ENCODE measurements around the gene LYPD1. TPM values are rescaled to one million over a fixed set of nuclear protein-coding genes. Genes with fewer than 3 reads are reported as not detected.
"Not testable (repeated sequence)": the region's sequence is repeated elsewhere in the genome, so short reads cannot be mapped to it uniquely, and the experiment has no call there.

The LYPD1 gene
- total RNA-seq, 1 donor from 2014 or later: 1.1 TPM

DNA sequence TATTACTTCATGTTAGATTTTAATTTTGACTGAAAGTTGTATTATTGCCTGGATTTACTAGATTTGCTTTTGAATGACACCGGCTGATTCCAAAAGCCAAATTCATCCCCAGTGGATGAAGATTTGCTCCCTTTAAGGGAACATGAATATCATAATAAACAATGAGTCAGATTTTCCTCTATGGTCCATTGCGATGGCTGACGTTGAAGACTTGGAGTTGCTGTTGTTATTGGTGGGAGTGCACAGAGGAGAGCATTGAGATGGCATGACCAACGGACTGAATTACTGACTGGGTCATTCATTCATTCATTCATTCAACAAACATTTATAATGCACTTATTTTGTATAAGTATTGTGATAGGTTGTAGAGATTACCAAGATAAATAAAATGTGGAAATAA lies 33.4 kb upstream of the LYPD1 start:
- H3K27me3 Mint-ChIP-seq (ENCODE audit: unreplicated experiment): no peaks in the 10 kb centered on the region
- no peak for DNase-seq
- no peaks in the 10 kb centered on the region for H3K9me3 Mint-ChIP-seq (ENCODE audit: unreplicated experiment)
- H3K27ac Mint-ChIP-seq (ENCODE audit: unreplicated experiment): no peak overlapping the region
- no peaks in the 10 kb centered on the region for H3K4me1 Mint-ChIP-seq (ENCODE audit: low read depth, unreplicated experiment)
- TF ChIP-seq, protein P1, sequence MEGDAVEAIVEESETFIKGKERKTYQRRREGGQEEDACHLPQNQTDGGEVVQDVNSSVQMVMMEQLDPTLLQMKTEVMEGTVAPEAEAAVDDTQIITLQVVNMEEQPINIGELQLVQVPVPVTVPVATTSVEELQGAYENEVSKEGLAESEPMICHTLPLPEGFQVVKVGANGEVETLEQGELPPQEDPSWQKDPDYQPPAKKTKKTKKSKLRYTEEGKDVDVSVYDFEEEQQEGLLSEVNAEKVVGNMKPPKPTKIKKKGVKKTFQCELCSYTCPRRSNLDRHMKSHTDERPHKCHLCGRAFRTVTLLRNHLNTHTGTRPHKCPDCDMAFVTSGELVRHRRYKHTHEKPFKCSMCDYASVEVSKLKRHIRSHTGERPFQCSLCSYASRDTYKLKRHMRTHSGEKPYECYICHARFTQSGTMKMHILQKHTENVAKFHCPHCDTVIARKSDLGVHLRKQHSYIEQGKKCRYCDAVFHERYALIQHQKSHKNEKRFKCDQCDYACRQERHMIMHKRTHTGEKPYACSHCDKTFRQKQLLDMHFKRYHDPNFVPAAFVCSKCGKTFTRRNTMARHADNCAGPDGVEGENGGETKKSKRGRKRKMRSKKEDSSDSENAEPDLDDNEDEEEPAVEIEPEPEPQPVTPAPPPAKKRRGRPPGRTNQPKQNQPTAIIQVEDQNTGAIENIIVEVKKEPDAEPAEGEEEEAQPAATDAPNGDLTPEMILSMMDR (IDR thresholded peaks at IDR 0.05; ENCODE audit: partially characterized antibody, unreplicated experiment): no peak
- H3K36me3 Mint-ChIP-seq (ENCODE audit: unreplicated experiment): no peaks in the 10 kb centered on the region
- no peak overlapping the region for H3K4me3 Mint-ChIP-seq (ENCODE audit: unreplicated experiment)

DNA sequence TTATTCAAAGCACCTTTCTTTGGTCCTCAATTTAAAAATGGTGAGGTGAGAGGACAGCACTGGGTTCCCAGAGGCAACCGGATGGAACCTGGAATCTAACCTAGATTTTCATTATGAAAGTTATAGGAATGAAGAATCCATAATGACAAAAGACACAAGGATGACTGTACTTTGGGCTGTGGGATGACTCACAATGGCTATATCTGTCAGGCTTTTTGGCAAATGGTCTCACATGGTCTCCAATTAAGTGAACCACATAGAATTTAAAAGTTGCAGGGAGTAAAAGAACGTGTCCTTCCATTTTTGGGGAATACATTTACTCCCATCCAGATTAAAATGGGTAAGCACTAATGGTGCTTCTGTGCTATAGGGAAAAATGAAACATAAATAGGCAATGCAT lies 31.8 kb upstream of the LYPD1 start:
- no peaks in the 10 kb centered on the region for H3K4me1 Mint-ChIP-seq (ENCODE audit: low read depth, unreplicated experiment)
- H3K9me3 Mint-ChIP-seq (ENCODE audit: unreplicated experiment): no peaks in the 10 kb centered on the region
- TF ChIP-seq, protein P1 (IDR thresholded peaks at IDR 0.05; ENCODE audit: partially characterized antibody, unreplicated experiment): no peak
- no peak overlapping the region for H3K4me3 Mint-ChIP-seq (ENCODE audit: unreplicated experiment)
- no peak for DNase-seq
- no peaks in the 10 kb centered on the region for H3K36me3 Mint-ChIP-seq (ENCODE audit: unreplicated experiment)
- no peaks in the 10 kb centered on the region for H3K27me3 Mint-ChIP-seq (ENCODE audit: unreplicated experiment)
- no peak overlapping the region for H3K27ac Mint-ChIP-seq (ENCODE audit: unreplicated experiment)

DNA sequence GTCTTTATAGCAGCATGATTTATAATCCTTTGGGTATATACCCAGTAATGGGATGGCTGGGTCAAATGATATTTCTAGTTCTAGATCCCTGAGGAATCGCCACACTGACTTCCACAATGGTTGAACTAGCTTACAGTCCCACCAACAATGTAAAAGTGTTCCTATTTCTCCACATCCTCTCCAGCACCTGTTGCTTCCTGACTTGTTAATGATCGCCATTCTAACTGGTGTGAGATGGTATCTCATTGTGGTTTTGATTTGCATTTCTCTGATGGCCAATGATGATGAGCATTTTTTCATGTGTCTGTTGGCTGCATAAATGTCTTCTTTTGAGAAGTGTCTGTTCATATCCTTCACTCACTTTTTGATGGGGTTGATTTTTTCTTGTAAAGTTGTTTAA lies 29.8 kb upstream of the LYPD1 start:
- DNase-seq; H3K27ac Mint-ChIP-seq (ENCODE audit: unreplicated experiment); H3K4me1 Mint-ChIP-seq (ENCODE audit: low read depth, unreplicated experiment); H3K4me3 Mint-ChIP-seq (ENCODE audit: unreplicated experiment); H3K9me3 Mint-ChIP-seq (ENCODE audit: unreplicated experiment); H3K27me3 Mint-ChIP-seq (ENCODE audit: unreplicated experiment); H3K36me3 Mint-ChIP-seq (ENCODE audit: unreplicated experiment): not testable (repeated sequence)

DNA sequence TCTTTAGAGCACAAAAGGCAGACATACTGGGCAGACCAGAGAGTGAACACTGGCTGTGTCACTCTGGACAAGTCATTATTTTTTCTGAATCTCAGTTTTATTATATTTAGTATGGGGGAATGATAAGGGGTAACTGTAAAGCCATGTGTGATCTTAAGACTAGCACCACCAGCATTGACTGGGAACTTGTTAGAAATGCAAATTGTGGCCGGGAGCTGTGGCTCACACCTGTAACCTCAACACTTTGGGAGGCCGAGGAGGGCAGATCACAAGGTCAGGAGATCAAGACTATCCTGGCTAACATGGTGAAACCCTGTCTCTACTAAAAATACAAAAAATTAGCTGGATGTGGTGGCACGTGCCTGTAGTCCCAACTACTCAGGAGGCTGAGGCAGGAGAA lies 28.3 kb upstream of the LYPD1 start:
- H3K4me1 Mint-ChIP-seq (ENCODE audit: low read depth, unreplicated experiment); H3K9me3 Mint-ChIP-seq (ENCODE audit: unreplicated experiment); H3K36me3 Mint-ChIP-seq (ENCODE audit: unreplicated experiment); H3K27me3 Mint-ChIP-seq (ENCODE audit: unreplicated experiment); H3K4me3 Mint-ChIP-seq (ENCODE audit: unreplicated experiment); H3K27ac Mint-ChIP-seq (ENCODE audit: unreplicated experiment); DNase-seq: not testable (repeated sequence)

DNA sequence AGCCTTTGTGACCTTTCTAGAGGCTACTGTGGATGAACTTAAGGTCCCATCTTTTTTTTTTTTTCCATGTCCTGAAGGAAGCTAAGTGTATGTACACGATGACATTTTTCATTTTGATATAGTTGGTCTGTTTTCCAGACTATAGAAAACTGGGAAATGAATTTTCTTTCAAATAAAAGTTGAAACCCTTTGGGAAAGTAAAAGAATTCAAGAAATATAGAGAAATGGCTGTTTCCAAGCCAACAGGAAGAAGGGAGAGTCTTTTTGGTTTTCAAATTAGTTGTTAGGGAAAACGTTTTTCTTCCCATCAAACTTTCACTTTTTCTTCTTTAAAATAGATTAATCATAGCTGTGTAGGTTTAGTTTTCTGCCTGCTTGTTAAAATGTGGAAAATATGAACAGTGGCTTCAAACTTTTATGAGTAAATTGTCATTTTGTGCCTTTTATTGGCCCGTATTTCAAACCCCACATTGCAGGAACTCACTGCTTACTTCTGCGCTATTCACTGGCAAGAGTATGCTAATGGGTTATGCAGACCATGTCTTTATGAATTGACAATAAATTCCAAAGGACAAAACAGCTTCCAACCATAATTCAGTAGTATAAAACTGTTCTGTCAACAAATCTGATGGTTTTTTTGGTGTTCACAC lies 27.7 kb upstream of the LYPD1 start:
- Mint-ChIP-seq H3K27ac (ENCODE audit: unreplicated experiment) (no peak overlapping the region), H3K9me3 (ENCODE audit: unreplicated experiment) (no peaks in the 10 kb centered on the region), H3K36me3 (ENCODE audit: unreplicated experiment) (no peaks in the 10 kb centered on the region), H3K4me1 (ENCODE audit: low read depth, unreplicated experiment) (no peaks in the 10 kb centered on the region), H3K4me3 (ENCODE audit: unreplicated experiment) (no peak overlapping the region), H3K27me3 (ENCODE audit: unreplicated experiment) (no peaks in the 10 kb centered on the region)
- TF ChIP-seq, protein P1 (IDR thresholded peaks at IDR 0.05; ENCODE audit: partially characterized antibody, unreplicated experiment): no peak
- DNase-seq: no peak

DNA sequence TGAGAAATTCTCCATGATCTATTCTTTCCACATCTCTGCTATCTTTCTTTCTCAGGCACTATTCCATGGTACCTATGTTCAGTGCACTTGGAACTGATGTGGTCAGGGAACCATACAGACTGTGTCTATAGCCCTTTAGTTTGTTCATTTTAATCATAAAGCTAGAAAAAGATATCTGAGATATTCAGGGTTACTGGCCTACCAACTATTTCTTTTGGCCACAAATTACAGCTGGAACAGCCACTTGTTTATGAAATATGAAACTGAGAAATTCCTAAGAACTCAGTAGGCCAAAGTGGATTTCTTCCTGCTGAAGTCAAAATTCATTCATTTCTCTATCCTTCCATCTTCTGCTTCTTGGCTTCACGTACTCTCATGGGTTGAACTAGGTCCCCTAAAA lies 22.8 kb upstream of the LYPD1 start:
- Mint-ChIP-seq H3K27me3 (ENCODE audit: unreplicated experiment) (no peaks in the 10 kb centered on the region), H3K4me3 (ENCODE audit: unreplicated experiment) (no peak overlapping the region), H3K36me3 (ENCODE audit: unreplicated experiment) (no peaks in the 10 kb centered on the region), H3K4me1 (ENCODE audit: low read depth, unreplicated experiment) (peaks cover 3% of the 10 kb centered on the region), H3K9me3 (ENCODE audit: unreplicated experiment) (peaks cover 1% of the 10 kb centered on the region), H3K27ac (ENCODE audit: unreplicated experiment) (no peak overlapping the region)
- TF ChIP-seq, protein P1 (IDR thresholded peaks at IDR 0.05; ENCODE audit: partially characterized antibody, unreplicated experiment): no peak
- no peak for DNase-seq
